A673 (cell line): ENCODE results near the gene FIP1L1. TPM values are rescaled to one million over a fixed set of nuclear protein-coding genes. Genes with fewer than 3 reads are reported as not detected.

ENCODE experiments used
- BruUV-seq: library from RNA; stranded (reverse); fragments of 400-500 nt; replicated peaks from 2 replicates; lab custom pipeline; 2021; lab: Mats Ljungman, UMichigan
- CTCF ChIA-PET: fragments of 300-600 bp; sonication (Branson Sonifier 250); formaldehyde crosslinking; loops from one replicate; lab custom pipeline; 2022; ENCODE audit warnings: antibody characterized with exemption; lab: Charles Lee
- POLR2A ChIA-PET: fragments of 300-600 bp; sonication (Branson Sonifier 250); formaldehyde crosslinking; loops from one replicate; lab custom pipeline; 2022; ENCODE audit warnings: antibody characterized with exemption; ENCODE audit not compliant: low non-redundant PET; lab: Charles Lee
- DNase-seq: peaks from one replicate; pipeline ENCODE4 v3.0.0-alpha.2; 2015; ENCODE audit warnings: low spot score
- H3K27ac ChIP-seq: fragments of 200-600 bp; sonication (generic); 2 replicates; pipeline ENCODE4 v1.5.1; 2016; ENCODE audit warnings: mixed run types, low read depth, mild to moderate bottlenecking, mixed read lengths, antibody characterized with exemption, low read length; ENCODE audit not compliant: poor library complexity, severe bottlenecking
- H3K27me3 ChIP-seq: fragments of 200-600 bp; sonication (generic); replicated peaks from 2 replicates; pipeline ENCODE4 v1.6.1; 2017; ENCODE audit warnings: mixed run types, low read depth, mild to moderate bottlenecking, mixed read lengths, antibody characterized with exemption, low read length; ENCODE audit not compliant: insufficient read depth, poor library complexity
- H3K36me3 ChIP-seq: fragments of 200-600 bp; sonication (generic); 2 replicates; pipeline ENCODE4 v1.6.1; 2016; ENCODE audit warnings: mixed run types, mild to moderate bottlenecking, mixed read lengths, antibody characterized with exemption, low read length; ENCODE audit not compliant: insufficient read depth, poor library complexity, severe bottlenecking
- H3K4me1 ChIP-seq: fragments of 200-600 bp; sonication (generic); 2 replicates; pipeline ENCODE4 v1.6.1; 2017; ENCODE audit warnings: mixed run types, mild to moderate bottlenecking, mixed read lengths, antibody characterized with exemption, low read length; ENCODE audit not compliant: insufficient read depth, poor library complexity, severe bottlenecking
- H3K4me3 ChIP-seq: fragments of 200-600 bp; sonication (generic); 2 replicates; pipeline ENCODE4 v1.5.1; 2016; ENCODE audit warnings: low read depth, mixed run types, mild to moderate bottlenecking, mixed read lengths, low read length; ENCODE audit not compliant: poor library complexity, severe bottlenecking
- H3K9me3 ChIP-seq: fragments of 200-600 bp; sonication (generic); 2 replicates; pipeline ENCODE4 v1.6.1; 2016; ENCODE audit warnings: mixed run types, low read depth, mild to moderate bottlenecking, mixed read lengths, antibody characterized with exemption, low read length; ENCODE audit not compliant: poor library complexity, severe bottlenecking
- CTCF ChIP-seq: fragments of 300-800, 200-600 bp; sonication (generic); conservative IDR thresholded peaks from 2 replicates; pipeline ENCODE4 v1.5.1; 2017; ENCODE audit warnings: low read depth, mild to moderate bottlenecking, antibody characterized with exemption, low read length, moderate library complexity, mixed read lengths
- EZH2 ChIP-seq: fragments of 200-600 bp; sonication (generic); IDR thresholded peaks from 2 replicates; pipeline ENCODE4 v1.6.1; 2017; ENCODE audit warnings: borderline replicate concordance, low read depth, mild to moderate bottlenecking, mixed read lengths, antibody characterized with exemption, low read length; ENCODE audit not compliant: poor library complexity, severe bottlenecking
- intact Hi-C: fragments of 100-400 bp; cut with micrococcal nuclease; formaldehyde crosslinking; loops from one replicate; pipeline ENCODE4 v1.10.0; 2022; ENCODE audit not compliant: unreplicated experiment
- total RNA-seq: library from RNA; stranded (reverse); gene quantifications from 2 replicates; pipeline ENCODE4 v1.2.3, GENCODE V29; 2021

FIP1L1 gene
- total RNA-seq, 1 experiment from 2014 or later, result 30.9 TPM

DNA sequence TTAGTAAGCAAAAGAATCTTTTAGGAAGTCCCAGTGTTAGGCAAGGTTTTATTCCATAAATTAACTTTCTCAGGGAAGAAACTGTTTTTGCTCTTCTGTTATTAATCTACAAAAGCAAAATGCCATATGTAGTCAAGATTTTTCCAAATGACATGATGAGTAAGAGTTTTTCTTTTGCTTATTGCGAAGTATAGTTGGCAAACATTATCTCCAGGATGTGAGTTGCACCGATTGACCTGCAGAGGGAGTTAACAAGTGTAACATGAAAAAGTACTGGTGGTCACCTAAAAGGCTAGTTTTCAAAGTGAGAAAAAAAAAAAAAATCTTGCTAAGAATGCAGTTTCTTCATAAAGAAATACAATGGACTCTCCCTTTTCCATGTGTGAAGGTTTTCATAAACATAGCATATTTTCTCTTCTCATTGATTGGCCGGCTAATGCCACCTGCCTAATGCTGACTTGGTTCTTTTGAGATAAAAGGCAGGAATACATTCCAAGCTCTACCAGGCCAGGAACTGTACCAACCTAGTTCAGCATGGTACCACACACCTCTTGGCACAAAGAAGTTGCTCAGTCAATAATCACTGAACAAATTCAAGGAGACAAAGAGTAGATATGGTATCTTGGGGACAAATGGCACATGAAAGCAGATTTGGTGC is 113.7 kb downstream of the FIP1L1 start:
- ChIA-PET CTCF (no interaction called here), POLR2A (no interaction called here)
- BruUV-seq, result no TSS peak
- Histone ChIP-seq H3K27me3 (no peaks in the 10 kb centered on the region), H3K4me3 (no peak overlapping the region), H3K27ac (no peak overlapping the region), H3K36me3 (no peaks in the 10 kb centered on the region), H3K9me3 (no peaks in the 10 kb centered on the region), H3K4me1 (no peaks in the 10 kb centered on the region)
- peak; percentile 39 for DNase-seq
- TF ChIP-seq EZH2 (no peak), CTCF (peak; percentile 51)
- intact Hi-C loops, result no loop called here

- H3K27me3 ChIP-seq, result no peaks in the 10 kb centered on the region
- no TSS peak for BruUV-seq
- CTCF ChIA-PET, result no interaction called here
Observed at GRCh38 chr4:53494851-53495250, 117.4 kb downstream of the FIP1L1 start.

GRCh38 chr4:53497487-53498244 is 120.2 kb downstream of the FIP1L1 start:
- intact Hi-C loops, result no loop called here
- H3K27ac ChIP-seq, result no peak overlapping the region
- no peaks in the 10 kb centered on the region for H3K4me1 ChIP-seq
- ChIA-PET POLR2A (interaction anchor here (0.5 kb wide), 1 partner anchor 1310 kb away, joined by 3 read pairs; no protein-coding TSS in a partner anchor), CTCF (no interaction called here)
- no peaks in the 10 kb centered on the region for H3K9me3 ChIP-seq
- no peak for DNase-seq
- no TSS peak for BruUV-seq
- H3K27me3 ChIP-seq, result no peaks in the 10 kb centered on the region
- TF ChIP-seq CTCF (no peak), EZH2 (no peak)
- no peak overlapping the region for H3K4me3 ChIP-seq
- H3K36me3 ChIP-seq, result no peaks in the 10 kb centered on the region

More at GRCh38 chr4:53494851-53495250, 117.4 kb downstream of the FIP1L1 start:
- Histone ChIP-seq H3K36me3 (no peaks in the 10 kb centered on the region), H3K9me3 (no peaks in the 10 kb centered on the region), H3K27ac (no peak overlapping the region), H3K4me1 (no peaks in the 10 kb centered on the region), H3K4me3 (no peak overlapping the region)
- POLR2A ChIA-PET, result interaction anchor here (0.6 kb wide), 1 partner anchor 100 kb away, joined by 3 read pairs; no protein-coding TSS in a partner anchor
- intact Hi-C loops, result no loop called here
- no peak for DNase-seq
- TF ChIP-seq CTCF (no peak), EZH2 (no peak)
